Activated effector memory CD4-positive, alpha-beta T cell treated with anti-CD3 and anti-CD28 coated beads, Interleukin-2, amount 50 U/mL, for 16 hours (primary cell): ENCODE measurements around the gene RASIP1.

Experiments
- DNase-seq: peaks from one replicate; pipeline ENCODE4 v3.0.0-alpha.2; 2020

RASIP1 gene

DNA sequence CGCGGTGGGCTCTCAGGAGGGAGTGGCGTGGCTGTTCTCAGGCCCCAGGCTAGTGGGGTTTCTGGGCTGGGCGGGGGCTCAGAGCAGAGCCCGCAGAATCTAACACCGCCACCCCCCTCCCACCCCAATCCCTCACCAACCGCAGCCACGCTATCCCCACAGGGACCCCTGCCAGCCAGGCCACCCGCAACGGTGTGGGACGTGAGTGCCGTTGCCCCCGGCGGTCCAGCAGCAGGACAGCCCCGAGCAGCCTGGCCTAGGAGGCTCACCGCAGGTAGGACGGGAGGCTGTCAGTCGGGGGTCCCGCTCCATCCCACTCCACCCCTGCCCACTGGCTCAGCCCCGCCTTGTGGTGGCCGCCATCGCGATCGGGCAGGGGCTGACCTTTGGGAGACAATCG lies 67.4 kb downstream of the RASIP1 start, which contains the start of gene NTN5:
NTN5 (minus strand) TSS at position 24 of the 400 bp plus-strand sequence. CDS start 2,031 bp downstream, outside the sequence.
- DNase-seq, result no peak

DNA sequence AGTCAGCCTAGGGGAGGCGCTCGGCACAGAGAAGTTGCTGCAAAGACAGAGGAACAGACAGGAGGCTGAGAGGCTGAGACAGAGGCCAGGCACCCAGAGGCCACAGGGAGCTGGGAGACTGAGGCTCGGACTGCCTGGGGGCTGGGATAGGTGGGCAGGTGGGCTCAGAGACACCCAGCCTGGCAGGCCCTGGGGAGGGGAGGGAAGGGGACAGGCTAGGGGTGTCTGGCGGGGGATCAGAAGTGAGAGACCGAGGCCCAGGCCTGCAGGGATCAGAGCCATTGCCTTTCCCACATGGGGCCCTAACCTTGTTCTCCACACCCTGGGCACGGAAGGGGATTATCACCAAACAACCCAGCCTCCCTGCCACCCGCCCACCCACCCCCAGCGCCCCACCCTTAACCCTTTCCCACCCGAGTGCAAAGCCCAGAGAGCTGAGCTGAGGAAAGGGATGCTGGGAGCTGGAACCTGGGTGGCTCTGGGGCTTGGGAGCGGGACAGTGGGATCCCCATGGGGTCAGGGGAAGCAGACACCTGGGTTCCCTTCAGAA lies 68.9 kb downstream of the RASIP1 start:
- DNase-seq, result no peak

DNA sequence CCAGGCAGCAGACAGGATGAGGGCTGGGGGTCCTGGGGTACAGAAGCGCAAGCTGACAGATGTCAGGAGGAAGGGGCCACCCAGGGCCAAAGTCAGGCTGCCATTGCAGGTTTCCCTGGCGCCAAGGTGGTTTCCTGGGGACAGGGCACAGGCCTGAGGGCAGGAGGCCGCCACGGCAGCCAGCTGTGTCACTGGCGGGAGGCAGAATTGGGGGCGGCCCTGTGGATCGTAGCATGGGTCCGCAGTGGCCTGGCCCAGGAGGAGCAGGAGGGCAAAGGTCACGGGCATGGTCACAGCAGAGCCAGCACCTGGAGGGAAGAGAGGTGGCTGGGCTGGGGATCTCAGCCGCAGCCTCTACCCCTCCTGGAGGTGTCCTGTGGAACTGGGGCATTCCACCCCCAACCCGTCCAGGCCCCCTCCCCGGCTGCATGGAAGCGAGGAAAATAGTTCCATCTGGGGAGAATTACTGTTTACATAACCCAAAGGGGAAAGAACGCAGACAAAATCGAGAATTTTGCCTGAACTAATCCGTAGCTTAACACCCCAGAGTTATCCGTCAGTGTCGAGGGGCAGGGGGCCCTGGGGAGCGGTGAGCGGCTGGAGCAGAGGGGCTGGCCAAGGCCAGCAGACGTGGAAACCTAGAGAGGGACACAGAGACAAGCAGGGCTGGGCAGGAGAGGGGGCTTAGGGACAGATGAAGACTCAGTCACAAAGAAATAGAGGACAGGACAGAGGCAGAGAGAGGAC lies 69.5 kb downstream of the RASIP1 start:
- no peak for DNase-seq
